ENCODE data around the gene SORCS1.

The SORCS1 gene

GRCh38 chr10:106696239-106696638, 468.3 kb downstream of the SORCS1 start:
- in situ Hi-C loops (cut with MboI; ENCODE audit: low sequenced_read_pairs): no loop called here

- in situ Hi-C loops (cut with MboI; ENCODE audit: low sequenced_read_pairs): no loop called here
Observed at GRCh38 chr10:106694696-106695095, 469.8 kb downstream of the SORCS1 start.

- in situ Hi-C loops (cut with MboI; ENCODE audit: low sequenced_read_pairs): no loop called here
Observed at GRCh38 chr10:106682175-106682574, 482.3 kb downstream of the SORCS1 start.

- in situ Hi-C loops (cut with MboI; ENCODE audit: low sequenced_read_pairs): no loop called here
Observed at GRCh38 chr10:106680061-106680460, 484.4 kb downstream of the SORCS1 start.

GRCh38 chr10:106679314-106679713, 485.2 kb downstream of the SORCS1 start:
- in situ Hi-C loops (cut with MboI; ENCODE audit: low sequenced_read_pairs): no loop called here

- in situ Hi-C loops (cut with MboI; ENCODE audit: low sequenced_read_pairs): no loop called here
Observed at GRCh38 chr10:106672517-106673175, 491.9 kb downstream of the SORCS1 start.

GRCh38 chr10:106661767-106662140, 502.8 kb downstream of the SORCS1 start:
- in situ Hi-C loops (cut with MboI; ENCODE audit: low sequenced_read_pairs): no loop called here

GRCh38 chr10:106661133-106661766, 503.3 kb downstream of the SORCS1 start:
- in situ Hi-C loops (cut with MboI; ENCODE audit: low sequenced_read_pairs): no loop called here

- in situ Hi-C loops (cut with MboI; ENCODE audit: low sequenced_read_pairs): no loop called here
Observed at GRCh38 chr10:106660550-106660949, 504.0 kb downstream of the SORCS1 start.

- in situ Hi-C loops (cut with MboI; ENCODE audit: low sequenced_read_pairs): no loop called here
Observed at GRCh38 chr10:106655636-106656035, 508.9 kb downstream of the SORCS1 start.

- in situ Hi-C loops (cut with MboI; ENCODE audit: low sequenced_read_pairs): no loop called here
Observed at GRCh38 chr10:106655165-106655564, 509.3 kb downstream of the SORCS1 start.

GRCh38 chr10:106652279-106652678, 512.2 kb downstream of the SORCS1 start:
- in situ Hi-C loops (cut with MboI; ENCODE audit: low sequenced_read_pairs): no loop called here

GRCh38 chr10:106648534-106649481, 515.7 kb downstream of the SORCS1 start:
- in situ Hi-C loops (cut with MboI; ENCODE audit: low sequenced_read_pairs): no loop called here

GRCh38 chr10:106643473-106643872, 521.0 kb downstream of the SORCS1 start:
- in situ Hi-C loops (cut with MboI; ENCODE audit: low sequenced_read_pairs): no loop called here

- in situ Hi-C loops (cut with MboI; ENCODE audit: low sequenced_read_pairs): no loop called here
Observed at GRCh38 chr10:106637873-106638272, 526.6 kb downstream of the SORCS1 start.

GRCh38 chr10:106636766-106637491, 527.6 kb downstream of the SORCS1 start:
- in situ Hi-C loops (cut with MboI; ENCODE audit: low sequenced_read_pairs): no loop called here

- in situ Hi-C loops (cut with MboI; ENCODE audit: low sequenced_read_pairs): no loop called here
Observed at GRCh38 chr10:106635947-106636346, 528.6 kb downstream of the SORCS1 start.

- in situ Hi-C loops (cut with MboI; ENCODE audit: low sequenced_read_pairs): no loop called here
Observed at GRCh38 chr10:106631016-106631702, 533.3 kb downstream of the SORCS1 start.

GRCh38 chr10:106626371-106626770, 538.1 kb downstream of the SORCS1 start:
- in situ Hi-C loops (cut with MboI; ENCODE audit: low sequenced_read_pairs): no loop called here

- in situ Hi-C loops (cut with MboI; ENCODE audit: low sequenced_read_pairs): no loop called here
Observed at GRCh38 chr10:106625751-106626150, 538.8 kb downstream of the SORCS1 start.
